Transverse colon (tissue), 4 donors: ENCODE results near the gene CAMKK1.
"Not testable (repeated sequence)": the region's sequence is repeated elsewhere in the genome, so short reads cannot be mapped to it uniquely, and the experiment has no call there.

Experiments used
- POLR2AphosphoS5 ChIP-seq, 3 donors: sonication (generic); formaldehyde crosslinking; IDR thresholded peaks; one replicate each; pipeline ENCODE4 v1.6.1; 2016; ENCODE audit warnings: antibody characterized with exemption in 3 of 3
- TF ChIP-seq, protein P1 (sequence below), 5 experiments: fragments of 200-600 bp in 3 of 5; fragments of 450-650 bp in 2 of 5; sonication (generic) in 3 of 5; IDR thresholded peaks; 1 replicate in 2 of 5; 2 replicates in 3 of 5; pipeline ENCODE4 v1.5.1; 2016 to 2017; ENCODE audit warnings: antibody characterized with exemption in 5 of 5, inconsistent platforms in 3 of 5, mild to moderate bottlenecking in 2 of 5, moderate library complexity in 1 of 5

DNA sequence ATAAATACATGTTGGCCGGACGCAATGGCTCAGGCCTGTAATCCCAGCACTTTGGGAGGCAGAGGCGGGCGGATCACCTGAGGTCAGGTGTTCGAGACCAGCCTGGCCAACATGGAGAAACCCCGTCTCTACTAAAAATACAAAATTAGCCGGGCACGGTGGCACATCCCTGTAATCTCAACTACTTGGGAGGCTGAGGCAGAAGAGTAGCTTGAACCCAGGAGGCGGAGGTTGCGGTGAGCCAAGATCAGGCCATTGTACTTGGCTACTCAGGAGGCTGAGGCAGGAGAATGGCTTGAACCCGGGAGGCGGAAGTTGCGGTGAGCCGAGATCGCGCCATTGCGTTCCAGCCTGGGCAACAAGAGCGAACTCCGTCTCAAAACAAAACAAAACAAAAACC, 48.3 kb downstream of the CAMKK1 start:
- TF ChIP-seq, protein P1, sequence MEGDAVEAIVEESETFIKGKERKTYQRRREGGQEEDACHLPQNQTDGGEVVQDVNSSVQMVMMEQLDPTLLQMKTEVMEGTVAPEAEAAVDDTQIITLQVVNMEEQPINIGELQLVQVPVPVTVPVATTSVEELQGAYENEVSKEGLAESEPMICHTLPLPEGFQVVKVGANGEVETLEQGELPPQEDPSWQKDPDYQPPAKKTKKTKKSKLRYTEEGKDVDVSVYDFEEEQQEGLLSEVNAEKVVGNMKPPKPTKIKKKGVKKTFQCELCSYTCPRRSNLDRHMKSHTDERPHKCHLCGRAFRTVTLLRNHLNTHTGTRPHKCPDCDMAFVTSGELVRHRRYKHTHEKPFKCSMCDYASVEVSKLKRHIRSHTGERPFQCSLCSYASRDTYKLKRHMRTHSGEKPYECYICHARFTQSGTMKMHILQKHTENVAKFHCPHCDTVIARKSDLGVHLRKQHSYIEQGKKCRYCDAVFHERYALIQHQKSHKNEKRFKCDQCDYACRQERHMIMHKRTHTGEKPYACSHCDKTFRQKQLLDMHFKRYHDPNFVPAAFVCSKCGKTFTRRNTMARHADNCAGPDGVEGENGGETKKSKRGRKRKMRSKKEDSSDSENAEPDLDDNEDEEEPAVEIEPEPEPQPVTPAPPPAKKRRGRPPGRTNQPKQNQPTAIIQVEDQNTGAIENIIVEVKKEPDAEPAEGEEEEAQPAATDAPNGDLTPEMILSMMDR (IDR thresholded peaks at IDR 0.05) = not testable (repeated sequence)
- TF ChIP-seq POLR2AphosphoS5 (IDR thresholded peaks at IDR 0.05) = not testable (repeated sequence)
